Liver (tissue), 9 donors: ENCODE results near the gene RNF4. TPM values are rescaled to one million over a fixed set of nuclear protein-coding genes. Genes with fewer than 3 reads are reported as not detected.

ENCODE experiments used
- DNase-seq: peaks from one replicate; pipeline ENCODE4 v3.0.0-alpha.2; 2017; ENCODE audit warnings: low spot score
- H3K27ac ChIP-seq, 2 donors: one replicate each; pipeline ENCODE4 v1.7.0; 2013; ENCODE audit warnings: inconsistent platforms in 2 of 2, low read length in 2 of 2, control low read depth in 1 of 2, low read depth in 1 of 2, mild to moderate bottlenecking in 1 of 2
- H3K27me3 ChIP-seq, 4 donors: one replicate each; pipeline versions ENCODE4 v1.6.1 to v1.7.0; 2013; ENCODE audit warnings: low read length in 3 of 4, inconsistent platforms in 1 of 4, mild to moderate bottlenecking in 1 of 4, moderate library complexity in 1 of 4; ENCODE audit not compliant: control insufficient read depth in 4 of 4, insufficient read depth in 4 of 4
- H3K36me3 ChIP-seq, 4 donors: one replicate each; pipeline versions ENCODE4 v1.6.1 to v1.7.0; 2013; ENCODE audit warnings: low read length in 3 of 4, mild to moderate bottlenecking in 3 of 4, low read depth in 1 of 4, moderate library complexity in 1 of 4; ENCODE audit not compliant: control insufficient read depth in 4 of 4, insufficient read depth in 3 of 4
- H3K4me1 ChIP-seq, 4 donors: one replicate each; pipeline versions ENCODE4 v1.6.1 to v1.7.0; 2013; ENCODE audit warnings: low read length in 3 of 4, mild to moderate bottlenecking in 3 of 4, moderate library complexity in 1 of 4; ENCODE audit not compliant: control insufficient read depth in 4 of 4, insufficient read depth in 4 of 4
- H3K4me3 ChIP-seq, 3 donors: one replicate each; pipeline versions ENCODE4 v1.6.1 to v1.7.0; 2013; ENCODE audit warnings: low read length in 3 of 3, control low read depth in 1 of 3, low read depth in 1 of 3, mild to moderate bottlenecking in 1 of 3
- H3K9ac ChIP-seq, 2 donors: one replicate each; pipeline ENCODE4 v1.7.0; 2013; ENCODE audit warnings: low read length in 2 of 2, mild to moderate bottlenecking in 2 of 2, moderate library complexity in 2 of 2, control low read depth in 1 of 2, low read depth in 1 of 2
- H3K9me3 ChIP-seq, 4 donors: one replicate each; pipeline versions ENCODE4 v1.6.1 to v1.7.0; 2013; ENCODE audit warnings: low read length in 3 of 4; ENCODE audit not compliant: control insufficient read depth in 4 of 4
- ATF3 ChIP-seq: IDR thresholded peaks from 2 replicates; pipeline ENCODE4 v1.6.1; 2016; ENCODE audit warnings: antibody characterized with exemption
- EGR1 ChIP-seq, 2 donors: IDR thresholded peaks; 2 replicates each; pipeline ENCODE4 v1.6.1; 2016 to 2018; ENCODE audit warnings: antibody characterized with exemption in 2 of 2, low read depth in 2 of 2
- FOXA1 ChIP-seq: IDR thresholded peaks from 2 replicates; pipeline ENCODE4 v1.6.1; 2016; ENCODE audit warnings: antibody characterized with exemption
- FOXA2 ChIP-seq: IDR thresholded peaks from 2 replicates; pipeline ENCODE4 v1.6.1; 2016; ENCODE audit warnings: antibody characterized with exemption
- GABPA ChIP-seq, 2 donors: IDR thresholded peaks in 1 of 2; conservative IDR thresholded peaks in 1 of 2; 2 replicates each; pipeline ENCODE4 v1.6.1; 2016; ENCODE audit warnings: antibody characterized with exemption in 2 of 2, mild to moderate bottlenecking in 1 of 2, moderate library complexity in 1 of 2
- HNF4A ChIP-seq, 2 donors: conservative IDR thresholded peaks; 2 replicates each; pipeline ENCODE4 v1.6.1; 2016; ENCODE audit warnings: antibody characterized with exemption in 2 of 2, mild to moderate bottlenecking in 2 of 2
- HNF4G ChIP-seq: IDR thresholded peaks from 2 replicates; pipeline ENCODE4 v1.6.1; 2016; ENCODE audit warnings: antibody characterized with exemption
- NR2F2 ChIP-seq: IDR thresholded peaks from 2 replicates; pipeline ENCODE4 v1.6.1; 2016; ENCODE audit warnings: antibody characterized with exemption
- RAD21 ChIP-seq, 2 donors: IDR thresholded peaks; 2 replicates each; pipeline ENCODE4 v1.6.1; 2016; ENCODE audit warnings: antibody characterized with exemption in 2 of 2, mild to moderate bottlenecking in 2 of 2
- REST ChIP-seq: IDR thresholded peaks from 2 replicates; pipeline ENCODE4 v1.6.1; 2016; ENCODE audit warnings: antibody characterized with exemption, mild to moderate bottlenecking
- RXRA ChIP-seq, 2 donors: IDR thresholded peaks; 2 replicates each; pipeline ENCODE4 v1.6.1; 2017 to 2018; ENCODE audit warnings: antibody characterized with exemption in 2 of 2, mild to moderate bottlenecking in 1 of 2
- SP1 ChIP-seq: IDR thresholded peaks from 2 replicates; pipeline ENCODE4 v1.6.1; 2018; ENCODE audit warnings: antibody characterized with exemption, mild to moderate bottlenecking
- TAF1 ChIP-seq: conservative IDR thresholded peaks from 2 replicates; pipeline ENCODE4 v1.6.1; 2016; ENCODE audit warnings: antibody characterized with exemption, mild to moderate bottlenecking
- YY1 ChIP-seq: IDR thresholded peaks from 2 replicates; pipeline ENCODE4 v1.6.1; 2016; ENCODE audit warnings: antibody characterized with exemption, mild to moderate bottlenecking
- WGBS: extraction: QIAGEN DNeasy Blood & Tissue Kit; methylation state at CpG from one replicate; pipeline ENCODE4 v1.1.7; 2013; 5-methylcytosine and 5-hydroxymethylcytosine counted together
- polyA plus RNA-seq, 2 donors: library from polyadenylated mRNA; stranded (reverse) in 1 of 2; unstranded in 1 of 2; fragments of 200-250 nt in 1 of 2; fragments of >200 nt in 1 of 2; fragmentation: Nextera tagmentation in 1 of 2; extraction: Ambion mirVana in 1 of 2; gene quantifications; one replicate each; pipeline versions ENCODE4 v1.2.1 to v1.2.3, GENCODE V29; 2013 to 2015
- total RNA-seq, 2 donors: library from RNA; depleted of rRNA; stranded (reverse); fragments of >200 nt; gene quantifications; one replicate each; pipeline ENCODE4 v1.2.3, GENCODE V29; 2014
- TF ChIP-seq, protein P1 (sequence below): IDR thresholded peaks from 2 replicates; pipeline ENCODE4 v1.6.1; 2016; ENCODE audit warnings: antibody characterized with exemption
- TF ChIP-seq, protein P2 (sequence below): IDR thresholded peaks from 2 replicates; pipeline ENCODE4 v1.6.1; 2016; ENCODE audit warnings: antibody characterized with exemption
- donor health status: healthy.
- donor health status: healthy.
- donor health status: healthy.
- donor health status: healthy.
- donor health status: healthy.

The RNF4 gene
- total and polyA plus RNA-seq, 4 donors = 13.0 to 31.0 (median 17.2) TPM

- H3K9me3 ChIP-seq = no peaks in the 10 kb centered on the region
- no peak overlapping the region for H3K27ac ChIP-seq
- no peaks in the 10 kb centered on the region for H3K4me1 ChIP-seq
- WGBS = 95% methylated on average over 13 of the region's 13 CpGs
- DNase-seq = no peak
- H3K27me3 ChIP-seq = no peaks in the 10 kb centered on the region
- H3K36me3 ChIP-seq = peaks cover 10 to 54% (median 31%) of the 10 kb centered on the region in 4 donors
- no peak overlapping the region for H3K4me3 ChIP-seq
- TF ChIP-seq ATF3 = no peak
- no peak for TF ChIP-seq TAF1
- no peak for TF ChIP-seq HNF4A (conservative IDR thresholded peaks at IDR 0.05)
- no peak for TF ChIP-seq GABPA (IDR thresholded peaks at IDR 0.05 in 1 of 2, conservative IDR thresholded peaks at IDR 0.05 in 1 of 2)
- TF ChIP-seq EGR1 (IDR thresholded peaks at IDR 0.05; ENCODE audit: low read depth in 2 of 2) = no peak
- TF ChIP-seq RAD21 (IDR thresholded peaks at IDR 0.05) = no peak
- TF ChIP-seq, protein P1, sequence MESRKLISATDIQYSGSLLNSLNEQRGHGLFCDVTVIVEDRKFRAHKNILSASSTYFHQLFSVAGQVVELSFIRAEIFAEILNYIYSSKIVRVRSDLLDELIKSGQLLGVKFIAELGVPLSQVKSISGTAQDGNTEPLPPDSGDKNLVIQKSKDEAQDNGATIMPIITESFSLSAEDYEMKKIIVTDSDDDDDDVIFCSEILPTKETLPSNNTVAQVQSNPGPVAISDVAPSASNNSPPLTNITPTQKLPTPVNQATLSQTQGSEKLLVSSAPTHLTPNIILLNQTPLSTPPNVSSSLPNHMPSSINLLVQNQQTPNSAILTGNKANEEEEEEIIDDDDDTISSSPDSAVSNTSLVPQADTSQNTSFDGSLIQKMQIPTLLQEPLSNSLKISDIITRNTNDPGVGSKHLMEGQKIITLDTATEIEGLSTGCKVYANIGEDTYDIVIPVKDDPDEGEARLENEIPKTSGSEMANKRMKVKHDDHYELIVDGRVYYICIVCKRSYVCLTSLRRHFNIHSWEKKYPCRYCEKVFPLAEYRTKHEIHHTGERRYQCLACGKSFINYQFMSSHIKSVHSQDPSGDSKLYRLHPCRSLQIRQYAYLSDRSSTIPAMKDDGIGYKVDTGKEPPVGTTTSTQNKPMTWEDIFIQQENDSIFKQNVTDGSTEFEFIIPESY = no peak
- no peak for TF ChIP-seq SP1
- TF ChIP-seq FOXA2 = no peak
- TF ChIP-seq HNF4G = no peak
- no peak for TF ChIP-seq RXRA (IDR thresholded peaks at IDR 0.05)
- TF ChIP-seq, protein P2, sequence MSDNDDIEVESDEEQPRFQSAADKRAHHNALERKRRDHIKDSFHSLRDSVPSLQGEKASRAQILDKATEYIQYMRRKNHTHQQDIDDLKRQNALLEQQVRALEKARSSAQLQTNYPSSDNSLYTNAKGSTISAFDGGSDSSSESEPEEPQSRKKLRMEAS = no peak
- TF ChIP-seq YY1 = no peak
- TF ChIP-seq NR2F2 = no peak
- H3K9ac ChIP-seq = no peak overlapping the region
These were observed 41.7 kb downstream of the RNF4 start for GRCh38 chr4:2510351-2511259.

- no peak for TF ChIP-seq GABPA (IDR thresholded peaks at IDR 0.05 in 1 of 2, conservative IDR thresholded peaks at IDR 0.05 in 1 of 2)
- no peak for TF ChIP-seq FOXA2
- no peak for TF ChIP-seq REST
- TF ChIP-seq HNF4A (conservative IDR thresholded peaks at IDR 0.05) = no peak
- TF ChIP-seq NR2F2 = no peak
- TF ChIP-seq HNF4G = no peak
- TF ChIP-seq FOXA1 = no peak
- TF ChIP-seq YY1 = no peak
- no peak for TF ChIP-seq RAD21 (IDR thresholded peaks at IDR 0.05)
- no peak for TF ChIP-seq TAF1
- no peaks in the 10 kb centered on the region for H3K4me1 ChIP-seq
- DNase-seq = no peak
- H3K9me3 ChIP-seq = no peaks in the 10 kb centered on the region
- H3K27ac ChIP-seq = no peak overlapping the region
- H3K9ac ChIP-seq = no peak overlapping the region
- H3K36me3 ChIP-seq = peaks cover 10 to 58% (median 32%) of the 10 kb centered on the region in 4 donors
- no peaks in the 10 kb centered on the region for H3K27me3 ChIP-seq
- no peak overlapping the region for H3K4me3 ChIP-seq
- WGBS = 76% methylated on average over 9 of the region's 9 CpGs
These were observed 42.8 kb downstream of the RNF4 start for GRCh38 chr4:2511645-2512131.
